Liver (tissue), 9 donors: ENCODE measurements around the gene HS6ST3. TPM values are rescaled to one million over a fixed set of nuclear protein-coding genes. Genes with fewer than 3 reads are reported as not detected.

Source experiments
- DNase-seq: peaks from one replicate; pipeline ENCODE4 v3.0.0-alpha.2; 2017; ENCODE audit warnings: low spot score
- H3K27ac ChIP-seq, 2 donors: one replicate each; pipeline ENCODE4 v1.7.0; 2013; ENCODE audit warnings: inconsistent platforms in 2 of 2, low read length in 2 of 2, control low read depth in 1 of 2, low read depth in 1 of 2, mild to moderate bottlenecking in 1 of 2
- H3K27me3 ChIP-seq, 4 donors: one replicate each; pipeline versions ENCODE4 v1.6.1 to v1.7.0; 2013; ENCODE audit warnings: low read length in 3 of 4, inconsistent platforms in 1 of 4, mild to moderate bottlenecking in 1 of 4, moderate library complexity in 1 of 4; ENCODE audit not compliant: control insufficient read depth in 4 of 4, insufficient read depth in 4 of 4
- H3K36me3 ChIP-seq, 4 donors: one replicate each; pipeline versions ENCODE4 v1.6.1 to v1.7.0; 2013; ENCODE audit warnings: low read length in 3 of 4, mild to moderate bottlenecking in 3 of 4, low read depth in 1 of 4, moderate library complexity in 1 of 4; ENCODE audit not compliant: control insufficient read depth in 4 of 4, insufficient read depth in 3 of 4
- H3K4me1 ChIP-seq, 4 donors: one replicate each; pipeline versions ENCODE4 v1.6.1 to v1.7.0; 2013; ENCODE audit warnings: low read length in 3 of 4, mild to moderate bottlenecking in 3 of 4, moderate library complexity in 1 of 4; ENCODE audit not compliant: control insufficient read depth in 4 of 4, insufficient read depth in 4 of 4
- H3K4me3 ChIP-seq, 3 donors: one replicate each; pipeline versions ENCODE4 v1.6.1 to v1.7.0; 2013; ENCODE audit warnings: low read length in 3 of 3, control low read depth in 1 of 3, low read depth in 1 of 3, mild to moderate bottlenecking in 1 of 3
- H3K9ac ChIP-seq, 2 donors: one replicate each; pipeline ENCODE4 v1.7.0; 2013; ENCODE audit warnings: low read length in 2 of 2, mild to moderate bottlenecking in 2 of 2, moderate library complexity in 2 of 2, control low read depth in 1 of 2, low read depth in 1 of 2
- H3K9me3 ChIP-seq, 4 donors: one replicate each; pipeline versions ENCODE4 v1.6.1 to v1.7.0; 2013; ENCODE audit warnings: low read length in 3 of 4; ENCODE audit not compliant: control insufficient read depth in 4 of 4
- ATF3 ChIP-seq: IDR thresholded peaks from 2 replicates; pipeline ENCODE4 v1.6.1; 2016; ENCODE audit warnings: antibody characterized with exemption
- CTCF ChIP-seq: fragments of 150-350 bp; IDR thresholded peaks from 2 replicates; pipeline ENCODE4 v1.5.1; 2017; ENCODE audit warnings: improper control_type of control experiment, low read depth, low read length; ENCODE audit not compliant: missing input control
- FOXA1 ChIP-seq: IDR thresholded peaks from 2 replicates; pipeline ENCODE4 v1.6.1; 2016; ENCODE audit warnings: antibody characterized with exemption
- FOXA2 ChIP-seq: IDR thresholded peaks from 2 replicates; pipeline ENCODE4 v1.6.1; 2016; ENCODE audit warnings: antibody characterized with exemption
- GABPA ChIP-seq, 2 donors: IDR thresholded peaks in 1 of 2; conservative IDR thresholded peaks in 1 of 2; 2 replicates each; pipeline ENCODE4 v1.6.1; 2016; ENCODE audit warnings: antibody characterized with exemption in 2 of 2, mild to moderate bottlenecking in 1 of 2, moderate library complexity in 1 of 2
- HNF4A ChIP-seq, 2 donors: conservative IDR thresholded peaks; 2 replicates each; pipeline ENCODE4 v1.6.1; 2016; ENCODE audit warnings: antibody characterized with exemption in 2 of 2, mild to moderate bottlenecking in 2 of 2
- HNF4G ChIP-seq: IDR thresholded peaks from 2 replicates; pipeline ENCODE4 v1.6.1; 2016; ENCODE audit warnings: antibody characterized with exemption
- JUND ChIP-seq, 2 donors: IDR thresholded peaks; 2 replicates each; pipeline ENCODE4 v1.6.1; 2016; ENCODE audit warnings: antibody characterized with exemption in 2 of 2
- MAX ChIP-seq: IDR thresholded peaks from 2 replicates; pipeline ENCODE4 v1.6.1; 2016; ENCODE audit warnings: antibody characterized with exemption
- NR2F2 ChIP-seq: IDR thresholded peaks from 2 replicates; pipeline ENCODE4 v1.6.1; 2016; ENCODE audit warnings: antibody characterized with exemption
- RAD21 ChIP-seq, 2 donors: IDR thresholded peaks; 2 replicates each; pipeline ENCODE4 v1.6.1; 2016; ENCODE audit warnings: antibody characterized with exemption in 2 of 2, mild to moderate bottlenecking in 2 of 2
- REST ChIP-seq: IDR thresholded peaks from 2 replicates; pipeline ENCODE4 v1.6.1; 2016; ENCODE audit warnings: antibody characterized with exemption, mild to moderate bottlenecking
- RXRA ChIP-seq, 2 donors: IDR thresholded peaks; 2 replicates each; pipeline ENCODE4 v1.6.1; 2017 to 2018; ENCODE audit warnings: antibody characterized with exemption in 2 of 2, mild to moderate bottlenecking in 1 of 2
- SP1 ChIP-seq: IDR thresholded peaks from 2 replicates; pipeline ENCODE4 v1.6.1; 2018; ENCODE audit warnings: antibody characterized with exemption, mild to moderate bottlenecking
- TAF1 ChIP-seq: conservative IDR thresholded peaks from 2 replicates; pipeline ENCODE4 v1.6.1; 2016; ENCODE audit warnings: antibody characterized with exemption, mild to moderate bottlenecking
- YY1 ChIP-seq: IDR thresholded peaks from 2 replicates; pipeline ENCODE4 v1.6.1; 2016; ENCODE audit warnings: antibody characterized with exemption, mild to moderate bottlenecking
- ZBTB33 ChIP-seq: IDR thresholded peaks from 2 replicates; pipeline ENCODE4 v1.6.1; 2016; ENCODE audit warnings: antibody characterized with exemption
- WGBS: extraction: QIAGEN DNeasy Blood & Tissue Kit; methylation state at CpG from one replicate; pipeline ENCODE4 v1.1.7; 2013; 5-methylcytosine and 5-hydroxymethylcytosine counted together
- polyA plus RNA-seq, 2 donors: library from polyadenylated mRNA; stranded (reverse) in 1 of 2; unstranded in 1 of 2; fragments of 200-250 nt in 1 of 2; fragments of >200 nt in 1 of 2; fragmentation: Nextera tagmentation in 1 of 2; extraction: Ambion mirVana in 1 of 2; gene quantifications; one replicate each; pipeline versions ENCODE4 v1.2.1 to v1.2.3, GENCODE V29; 2013 to 2015
- total RNA-seq, 2 donors: library from RNA; depleted of rRNA; stranded (reverse); fragments of >200 nt; gene quantifications; one replicate each; pipeline ENCODE4 v1.2.3, GENCODE V29; 2014
- donor health status: healthy.
- donor health status: healthy.
- donor health status: healthy.
- donor health status: healthy.
- donor health status: healthy.

HS6ST3 gene
- total and polyA plus RNA-seq, 4 donors, result under 0.01 TPM; not detected in 3

GRCh38 chr13:96678801-96679200, 588.9 kb downstream of the HS6ST3 start:
- Histone ChIP-seq H3K4me1 (no peaks in the 10 kb centered on the region), H3K27me3 (no peaks in the 10 kb centered on the region), H3K9ac (no peak overlapping the region), H3K4me3 (no peak overlapping the region), H3K9me3 (no peaks in the 10 kb centered on the region), H3K27ac (no peak overlapping the region), H3K36me3 (no peaks in the 10 kb centered on the region)
- TF ChIP-seq ATF3 (no peak), TAF1 (no peak), YY1 (no peak), JUND (IDR thresholded peaks at IDR 0.05) (no peak), REST (no peak), HNF4A (conservative IDR thresholded peaks at IDR 0.05) (no peak), FOXA2 (no peak), RAD21 (IDR thresholded peaks at IDR 0.05) (no peak), GABPA (IDR thresholded peaks at IDR 0.05 in 1 of 2, conservative IDR thresholded peaks at IDR 0.05 in 1 of 2) (no peak), SP1 (no peak), RXRA (IDR thresholded peaks at IDR 0.05) (no peak), CTCF (no peak), NR2F2 (no peak)
- DNase-seq, result no peak
- 75% methylated on average over 2 of the region's 2 CpGs for WGBS

GRCh38 chr13:96680898-96681297, 591.0 kb downstream of the HS6ST3 start:
- Histone ChIP-seq H3K9me3 (no peaks in the 10 kb centered on the region), H3K36me3 (no peaks in the 10 kb centered on the region), H3K4me3 (no peak overlapping the region), H3K27ac (no peak overlapping the region), H3K27me3 (no peaks in the 10 kb centered on the region), H3K4me1 (no peaks in the 10 kb centered on the region), H3K9ac (no peak overlapping the region)
- no peak for TF ChIP-seq ZBTB33
- no peak for TF ChIP-seq FOXA1
- no peak for TF ChIP-seq HNF4G
- no peak for TF ChIP-seq REST
- TF ChIP-seq YY1, result no peak
- TF ChIP-seq JUND (IDR thresholded peaks at IDR 0.05), result no peak
- TF ChIP-seq RXRA (IDR thresholded peaks at IDR 0.05), result no peak
- TF ChIP-seq TAF1, result no peak
- TF ChIP-seq MAX, result no peak
- no peak for TF ChIP-seq NR2F2
- WGBS, result 80% methylated on average over 5 of the region's 5 CpGs
- DNase-seq, result no peak
